HL-60 (cell line): ENCODE results near the gene SH3GL1.

Source experiments
- DNase-seq, 2 experiments: peaks; one replicate each; pipeline ENCODE4 v3.0.0-alpha.2; 2010 to 2020; ENCODE audit warnings: low read depth in 1 of 2, low spot score in 1 of 2
- H3K27ac ChIP-seq: fragments of 250-450 bp; sonication (Bioruptor Pico); replicated peaks from 2 replicates; pipeline ENCODE4 v1.5.1; 2020; ENCODE audit warnings: mild to moderate bottlenecking, moderate library complexity
- H3K27me3 ChIP-seq: fragments of 250-450 bp; sonication (Bioruptor Pico); 2 replicates; pipeline ENCODE4 v1.5.1; 2021; ENCODE audit warnings: mild to moderate bottlenecking, moderate library complexity; ENCODE audit not compliant: insufficient read depth, poor library complexity, severe bottlenecking
- H3K4me3 ChIP-seq: replicated peaks from 2 replicates; pipeline ENCODE4 v1.5.1; 2011; ENCODE audit warnings: mild to moderate bottlenecking, control low read depth, low read length; ENCODE audit not compliant: insufficient read depth
- GABPA ChIP-seq: IDR thresholded peaks from 2 replicates; pipeline ENCODE4 v1.6.1; 2012; ENCODE audit warnings: low read depth
- POLR2AphosphoS5 ChIP-seq: IDR thresholded peaks from 2 replicates; pipeline ENCODE4 v1.6.1; 2012; ENCODE audit warnings: low read depth
- REST ChIP-seq: IDR thresholded peaks from 2 replicates; pipeline ENCODE4 v1.6.1; 2012; ENCODE audit warnings: low read depth; ENCODE audit not compliant: insufficient replicate concordance
- SPI1 ChIP-seq: IDR thresholded peaks from 2 replicates; pipeline ENCODE4 v1.6.1; 2012; ENCODE audit warnings: low read depth, mild to moderate bottlenecking, borderline replicate concordance
- TF ChIP-seq, protein P1 (sequence below): IDR thresholded peaks from one replicate; pipeline ENCODE4 v1.5.1; 2011; ENCODE audit warnings: low read length, control low read depth, inconsistent platforms; ENCODE audit not compliant: insufficient read depth

Gene SH3GL1

GRCh38 chr19:4362831-4363545 lies 37.4 kb downstream of the SH3GL1 start:
- Histone ChIP-seq H3K27me3 (no peaks in the 10 kb centered on the region), H3K27ac (no peak overlapping the region), H3K4me3 (no peak overlapping the region)
- DNase-seq, result no peak
- TF ChIP-seq POLR2AphosphoS5 (0 out of 2 replicates have a peak, but pooled peaks have one; percentile 17), GABPA (no peak)
- TF ChIP-seq, protein P1, sequence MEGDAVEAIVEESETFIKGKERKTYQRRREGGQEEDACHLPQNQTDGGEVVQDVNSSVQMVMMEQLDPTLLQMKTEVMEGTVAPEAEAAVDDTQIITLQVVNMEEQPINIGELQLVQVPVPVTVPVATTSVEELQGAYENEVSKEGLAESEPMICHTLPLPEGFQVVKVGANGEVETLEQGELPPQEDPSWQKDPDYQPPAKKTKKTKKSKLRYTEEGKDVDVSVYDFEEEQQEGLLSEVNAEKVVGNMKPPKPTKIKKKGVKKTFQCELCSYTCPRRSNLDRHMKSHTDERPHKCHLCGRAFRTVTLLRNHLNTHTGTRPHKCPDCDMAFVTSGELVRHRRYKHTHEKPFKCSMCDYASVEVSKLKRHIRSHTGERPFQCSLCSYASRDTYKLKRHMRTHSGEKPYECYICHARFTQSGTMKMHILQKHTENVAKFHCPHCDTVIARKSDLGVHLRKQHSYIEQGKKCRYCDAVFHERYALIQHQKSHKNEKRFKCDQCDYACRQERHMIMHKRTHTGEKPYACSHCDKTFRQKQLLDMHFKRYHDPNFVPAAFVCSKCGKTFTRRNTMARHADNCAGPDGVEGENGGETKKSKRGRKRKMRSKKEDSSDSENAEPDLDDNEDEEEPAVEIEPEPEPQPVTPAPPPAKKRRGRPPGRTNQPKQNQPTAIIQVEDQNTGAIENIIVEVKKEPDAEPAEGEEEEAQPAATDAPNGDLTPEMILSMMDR, result peak; percentile 15

DNA sequence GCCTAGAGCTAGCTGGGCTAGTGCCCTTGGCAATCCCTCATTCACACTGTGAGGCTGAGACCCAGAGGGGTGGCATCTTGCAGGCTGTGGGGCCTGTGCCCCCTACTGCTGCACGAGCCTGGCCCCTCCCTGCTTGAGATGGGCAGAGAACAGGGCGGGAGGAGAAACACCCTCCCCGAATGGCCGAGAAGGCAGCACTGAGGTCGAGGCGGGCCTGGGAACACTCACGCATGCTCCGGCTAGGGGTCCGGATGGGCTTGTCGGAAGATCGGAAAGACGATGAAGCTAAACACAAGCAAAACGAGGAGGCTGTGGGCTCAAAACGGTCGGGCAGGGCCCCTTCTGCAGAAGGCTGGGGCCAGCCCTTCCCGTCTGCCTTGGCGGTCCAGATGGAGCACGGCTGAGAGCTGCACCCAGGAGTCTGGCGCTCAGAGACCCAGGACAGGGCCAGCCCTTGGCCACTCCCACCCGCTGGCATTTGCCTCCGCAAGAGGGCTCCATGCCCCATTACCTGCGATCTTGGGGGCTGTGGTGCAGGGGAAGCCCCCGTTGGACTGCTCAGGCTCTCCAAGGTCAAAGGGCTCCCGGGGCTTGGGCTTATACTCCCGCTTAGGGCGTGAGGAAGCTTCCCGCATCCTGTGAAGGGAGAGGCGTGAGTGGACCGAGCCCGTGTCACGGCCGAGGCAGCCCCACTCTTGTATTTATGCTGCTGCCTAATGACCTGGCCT lies 38.1 kb downstream of the SH3GL1 start:
- Histone ChIP-seq H3K4me3 (no peak overlapping the region), H3K27me3 (no peaks in the 10 kb centered on the region), H3K27ac (no peak overlapping the region)
- TF ChIP-seq REST (no peak), POLR2AphosphoS5 (no peak), SPI1 (no peak), GABPA (no peak)
- TF ChIP-seq, protein P1, result no peak
- DNase-seq, result no peak

GRCh38 chr19:4361152-4362046 lies 38.9 kb downstream of the SH3GL1 start:
- Histone ChIP-seq H3K27me3 (no peaks in the 10 kb centered on the region), H3K4me3 (no peak overlapping the region), H3K27ac (no peak overlapping the region)
- no peak for DNase-seq
- no peak for TF ChIP-seq REST

- Histone ChIP-seq H3K27me3 (no peaks in the 10 kb centered on the region), H3K4me3 (no peak overlapping the region), H3K27ac (no peak overlapping the region)
- DNase-seq, result no peak
- TF ChIP-seq, protein P1, result no peak
- TF ChIP-seq POLR2AphosphoS5 (0 out of 2 replicates have a peak, but pooled peaks have one; percentile 28), REST (no peak)
Observed at GRCh38 chr19:4360641-4361151, 39.7 kb downstream of the SH3GL1 start.
